Thoracic aorta (tissue), 2 donors: Measurements from ENCODE around the gene CTNNA2. TPM values are rescaled to one million over a fixed set of nuclear protein-coding genes. Genes with fewer than 3 reads are reported as not detected.

ENCODE experiments used
- ATAC-seq: fragments of 150-250 bp; one replicate; pipeline ENCODE4 v1.8.0; 2017; ENCODE audit warnings: low read depth; ENCODE audit not compliant: insufficient number of reproducible peaks, low FRiP score
- DNase-seq: peaks from one replicate; pipeline ENCODE4 v3.0.0-alpha.2; 2020; ENCODE audit warnings: low spot score
- H3K27ac ChIP-seq, 2 donors: fragments of 200-600 bp; sonication (generic); 1 replicate in 1 of 2; 2 replicates in 1 of 2; pipeline ENCODE4 v1.5.1; 2016; ENCODE audit warnings: mild to moderate bottlenecking in 2 of 2, moderate library complexity in 2 of 2
- H3K27me3 ChIP-seq: fragments of 200-600 bp; sonication (generic); replicated peaks from 2 replicates; pipeline ENCODE4 v1.6.0; 2016; ENCODE audit warnings: mild to moderate bottlenecking; ENCODE audit not compliant: insufficient read depth
- H3K36me3 ChIP-seq: fragments of 200-600 bp; sonication (generic); one replicate; pipeline ENCODE4 v1.5.1; 2016
- H3K4me1 ChIP-seq, 2 donors: fragments of 200-600 bp; sonication (generic); 1 replicate in 1 of 2; 2 replicates in 1 of 2; pipeline versions ENCODE4 v1.5.1 to v1.6.0; 2016; ENCODE audit warnings: low read depth in 2 of 2, mild to moderate bottlenecking in 1 of 2; ENCODE audit not compliant: control insufficient read depth in 1 of 2
- H3K4me3 ChIP-seq: fragments of 200-600 bp; sonication (generic); 2 replicates; pipeline ENCODE4 v1.5.1; 2016; ENCODE audit warnings: mild to moderate bottlenecking
- H3K9me3 ChIP-seq: fragments of 200-600 bp; sonication (generic); 2 replicates; pipeline ENCODE4 v1.5.1; 2016
- CTCF ChIP-seq: fragments of 200-600 bp; sonication (generic); IDR thresholded peaks from one replicate; pipeline ENCODE4 v1.5.1; 2019; ENCODE audit warnings: antibody characterized with exemption
- total RNA-seq, 2 donors: library from RNA; depleted of rRNA; stranded (reverse); fragments of >200 nt; gene quantifications; one replicate each; pipeline versions ENCODE4 v1.1.0 to v1.2.3, GENCODE V29; 2016

CTNNA2 gene
- total RNA-seq, 2 donors from 2014 or later, result not detected

- ATAC-seq, result no peak
- Histone ChIP-seq H3K27me3 (no peaks in the 10 kb centered on the region), H3K36me3 (no peaks in the 10 kb centered on the region), H3K4me1 (no peaks in the 10 kb centered on the region), H3K9me3 (no peaks in the 10 kb centered on the region), H3K4me3 (no peak overlapping the region), H3K27ac (no peak overlapping the region)
- no peak for TF ChIP-seq CTCF
- no peak for DNase-seq
Observed at GRCh38 chr2:79966369-79966768, 453.5 kb downstream of the CTNNA2 start.

GRCh38 chr2:79966882-79967281, 454.0 kb downstream of the CTNNA2 start:
- no peaks in the 10 kb centered on the region for H3K9me3 ChIP-seq
- TF ChIP-seq CTCF, result no peak
- no peak overlapping the region for H3K27ac ChIP-seq
- no peaks in the 10 kb centered on the region for H3K36me3 ChIP-seq
- ATAC-seq (no peak), DNase-seq (no peak)
- H3K4me3 ChIP-seq, result no peak overlapping the region
- no peaks in the 10 kb centered on the region for H3K27me3 ChIP-seq
- H3K4me1 ChIP-seq, result no peaks in the 10 kb centered on the region

- Histone ChIP-seq H3K4me3 (no peak overlapping the region), H3K4me1 (no peaks in the 10 kb centered on the region), H3K27ac (no peak overlapping the region), H3K9me3 (no peaks in the 10 kb centered on the region), H3K36me3 (no peaks in the 10 kb centered on the region), H3K27me3 (no peaks in the 10 kb centered on the region)
- TF ChIP-seq CTCF, result no peak
- ATAC-seq, result no peak
- no peak for DNase-seq
Observed at GRCh38 chr2:79971807-79972206, 459.0 kb downstream of the CTNNA2 start.

GRCh38 chr2:79972661-79973060, 459.8 kb downstream of the CTNNA2 start:
- no peaks in the 10 kb centered on the region for H3K9me3 ChIP-seq
- no peaks in the 10 kb centered on the region for H3K27me3 ChIP-seq
- no peak for TF ChIP-seq CTCF
- no peak for DNase-seq
- H3K4me3 ChIP-seq, result no peak overlapping the region
- H3K27ac ChIP-seq, result no peak overlapping the region
- no peak for ATAC-seq
- H3K4me1 ChIP-seq, result no peaks in the 10 kb centered on the region
- no peaks in the 10 kb centered on the region for H3K36me3 ChIP-seq

DNA sequence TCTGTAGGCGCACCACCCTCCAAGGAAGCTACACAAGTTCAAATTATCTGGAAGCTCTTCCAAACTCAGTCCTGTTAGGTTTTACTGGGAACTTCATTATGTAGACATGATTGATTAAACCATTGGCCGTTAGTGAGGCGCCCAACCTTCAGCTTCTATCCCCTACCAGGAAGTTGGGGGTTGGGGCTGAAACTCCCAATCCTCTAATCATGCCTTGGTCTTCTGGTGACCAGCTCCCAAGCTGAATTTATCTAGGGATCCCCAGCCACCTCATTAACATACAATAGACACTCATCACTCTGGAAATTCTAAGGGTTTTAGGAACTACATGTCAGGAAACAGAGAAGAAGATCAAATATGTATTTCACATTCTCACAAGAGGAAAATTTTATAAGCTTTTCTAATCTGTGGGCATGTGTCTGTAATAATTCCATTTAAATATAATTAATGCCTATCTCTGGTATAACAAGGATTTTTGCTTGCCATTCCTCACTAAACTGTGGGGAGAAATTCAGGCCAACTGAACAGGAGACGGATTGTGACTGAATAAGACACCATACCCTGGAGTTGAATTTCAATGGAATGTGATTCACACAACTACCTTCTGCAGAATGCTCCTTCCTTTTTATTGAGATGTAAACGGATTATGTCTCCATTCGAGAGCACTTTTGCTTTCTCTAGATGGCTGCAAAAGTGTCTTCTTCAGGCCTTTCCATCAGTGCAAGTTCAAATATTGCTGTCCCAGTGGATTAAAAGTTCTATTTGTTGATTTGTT, 463.1 kb downstream of the CTNNA2 start:
- ATAC-seq (no peak), DNase-seq (no peak)
- H3K27ac ChIP-seq, result no peak overlapping the region
- H3K36me3 ChIP-seq, result no peaks in the 10 kb centered on the region
- no peaks in the 10 kb centered on the region for H3K4me1 ChIP-seq
- no peaks in the 10 kb centered on the region for H3K27me3 ChIP-seq
- no peak overlapping the region for H3K4me3 ChIP-seq
- no peaks in the 10 kb centered on the region for H3K9me3 ChIP-seq
- no peak for TF ChIP-seq CTCF
